Measurements from ENCODE around the gene RHBDD2. TPM values are rescaled to one million over a fixed set of nuclear protein-coding genes. Genes with fewer than 3 reads are reported as not detected.
"Not testable (repeated sequence)": the region's sequence is repeated elsewhere in the genome, so short reads cannot be mapped to it uniquely, and the experiment has no call there.

RHBDD2 gene
- total RNA-seq, 1 donor from 2014 or later: 15.4 TPM

DNA sequence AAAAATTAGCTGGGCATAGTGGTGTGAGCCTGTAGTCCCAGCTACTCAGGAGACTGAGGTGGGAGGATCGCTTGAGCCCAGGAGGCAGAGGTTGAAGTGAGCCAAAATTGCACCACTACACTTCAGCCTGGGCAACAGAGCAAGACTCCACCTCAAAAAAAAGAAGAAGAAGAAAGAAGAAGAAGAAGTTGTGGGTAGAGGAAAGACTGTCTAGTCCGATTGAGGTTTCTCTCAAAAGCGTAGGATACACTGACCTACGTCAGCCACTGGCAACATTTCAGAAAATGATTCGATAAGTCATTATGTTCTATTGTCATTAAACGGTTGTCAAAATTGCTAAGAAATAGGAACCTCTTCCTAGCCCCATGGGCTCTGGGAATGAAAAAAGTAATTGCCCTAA, 22.3 kb upstream of the RHBDD2 start:
- no peak overlapping the region for H2AFZ ChIP-seq (replicated peaks)
- no peak overlapping the region for H3K27ac ChIP-seq
- H3K9me3 ChIP-seq (ENCODE audit: low read depth): no peaks in the 10 kb centered on the region
- H3K36me3 Mint-ChIP-seq: peaks cover 2% of the 10 kb centered on the region
- peaks cover 3% of the 10 kb centered on the region for H3K4me1 Mint-ChIP-seq
- H3K9ac ChIP-seq: no peak overlapping the region
- DNase-seq (ENCODE audit: low spot score): no peak
- no peaks in the 10 kb centered on the region for H3K36me3 ChIP-seq
- peaks cover 2% of the 10 kb centered on the region for H3K9me3 Mint-ChIP-seq
- no peaks in the 10 kb centered on the region for H3K27me3 ChIP-seq
- H4K20me1 ChIP-seq (ENCODE audit: low read depth): no peaks in the 10 kb centered on the region
- H3F3A ChIP-seq (ENCODE audit: low read depth): no peaks in the 10 kb centered on the region
- TF ChIP-seq EZH2phosphoT487 (IDR thresholded peaks at IDR 0.05): no peak
- no peak for TF ChIP-seq EZH2 (IDR thresholded peaks at IDR 0.05)
- TF ChIP-seq CTCF (IDR thresholded peaks at IDR 0.05): no peak
- H3K4me3 ChIP-seq: no peak overlapping the region
- no peaks in the 10 kb centered on the region for H3K4me1 ChIP-seq
- no peak overlapping the region for H3K4me3 Mint-ChIP-seq
- H3K27ac Mint-ChIP-seq: no peak overlapping the region
- no peaks in the 10 kb centered on the region for H3K79me2 ChIP-seq (ENCODE audit: low read depth)
- H3K4me2 ChIP-seq: no peak overlapping the region
- H3K27me3 Mint-ChIP-seq (ENCODE audit: insufficient read depth, low read depth): peaks cover 2% of the 10 kb centered on the region

GRCh38 chr7:75858410-75858809, 20.4 kb upstream of the RHBDD2 start:
- Mint-ChIP-seq H3K4me3 (no peak overlapping the region), H3K27me3 (ENCODE audit: insufficient read depth, low read depth) (peaks cover 2% of the 10 kb centered on the region), H3K27ac (no peak overlapping the region), H3K9me3 (peaks cover 2% of the 10 kb centered on the region), H3K36me3 (peaks cover 2% of the 10 kb centered on the region), H3K4me1 (peaks cover 3% of the 10 kb centered on the region)
- Histone ChIP-seq H3K4me3 (no peak overlapping the region), H3K27ac (no peak overlapping the region), H2AFZ (replicated peaks) (no peak overlapping the region), H4K20me1 (ENCODE audit: low read depth) (no peaks in the 10 kb centered on the region), H3F3A (ENCODE audit: low read depth) (no peaks in the 10 kb centered on the region), H3K9ac (no peak overlapping the region), H3K4me1 (no peaks in the 10 kb centered on the region), H3K36me3 (no peaks in the 10 kb centered on the region), H3K27me3 (no peaks in the 10 kb centered on the region), H3K4me2 (no peak overlapping the region), H3K79me2 (ENCODE audit: low read depth) (no peaks in the 10 kb centered on the region), H3K9me3 (ENCODE audit: low read depth) (no peaks in the 10 kb centered on the region)
- no peak for DNase-seq (ENCODE audit: low spot score)
- TF ChIP-seq EZH2phosphoT487 (IDR thresholded peaks at IDR 0.05) (no peak), CTCF (IDR thresholded peaks at IDR 0.05) (no peak), EZH2 (IDR thresholded peaks at IDR 0.05) (no peak)

- no peaks in the 10 kb centered on the region for H3K36me3 ChIP-seq
- no peaks in the 10 kb centered on the region for H3K9me3 ChIP-seq (ENCODE audit: low read depth)
- TF ChIP-seq EZH2 (IDR thresholded peaks at IDR 0.05) (no peak), CTCF (IDR thresholded peaks at IDR 0.05) (no peak), EZH2phosphoT487 (IDR thresholded peaks at IDR 0.05) (no peak)
- no peak overlapping the region for H3K27ac Mint-ChIP-seq
- no peaks in the 10 kb centered on the region for H4K20me1 ChIP-seq (ENCODE audit: low read depth)
- no peak overlapping the region for H2AFZ ChIP-seq (replicated peaks)
- peaks cover 2% of the 10 kb centered on the region for H3K4me1 Mint-ChIP-seq
- DNase-seq (ENCODE audit: low spot score): no peak
- peaks cover 2% of the 10 kb centered on the region for H3K36me3 Mint-ChIP-seq
- H3K27me3 Mint-ChIP-seq (ENCODE audit: insufficient read depth, low read depth): peaks cover 6% of the 10 kb centered on the region
- no peak overlapping the region for H3K4me3 ChIP-seq
- H3K4me1 ChIP-seq: no peaks in the 10 kb centered on the region
- no peak overlapping the region for H3K4me2 ChIP-seq
- H3F3A ChIP-seq (ENCODE audit: low read depth): no peaks in the 10 kb centered on the region
- no peak overlapping the region for H3K9ac ChIP-seq
- H3K27ac ChIP-seq: no peak overlapping the region
- H3K27me3 ChIP-seq: no peaks in the 10 kb centered on the region
- H3K4me3 Mint-ChIP-seq: no peak overlapping the region
- H3K79me2 ChIP-seq (ENCODE audit: low read depth): no peaks in the 10 kb centered on the region
- H3K9me3 Mint-ChIP-seq: peaks cover 2% of the 10 kb centered on the region
Observed at GRCh38 chr7:75861636-75862035, 17.2 kb upstream of the RHBDD2 start.

DNA sequence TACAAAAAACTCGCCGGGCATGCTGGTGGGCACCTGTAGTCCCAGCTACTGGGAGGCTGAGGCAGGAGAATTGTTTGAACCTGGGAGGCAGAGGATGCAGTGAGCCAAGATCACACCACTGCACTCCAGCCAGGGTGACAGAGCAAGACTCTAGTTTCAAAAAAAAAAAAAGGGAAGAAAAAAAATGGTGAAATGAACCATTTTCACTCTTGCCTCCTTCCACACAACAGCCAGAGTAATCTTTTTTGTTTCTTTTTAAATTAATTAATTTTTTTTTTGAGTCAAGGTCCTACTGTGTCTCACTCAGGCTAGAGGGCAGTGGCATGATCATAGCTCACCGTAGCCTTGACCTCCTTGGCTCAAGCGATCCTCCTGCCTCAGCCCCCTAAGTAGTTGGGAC, 14.6 kb upstream of the RHBDD2 start:
- not testable (repeated sequence) for H3K36me3 Mint-ChIP-seq; H3K27ac ChIP-seq; H3K9me3 Mint-ChIP-seq; H3K4me3 Mint-ChIP-seq; H3F3A ChIP-seq (ENCODE audit: low read depth); H2AFZ ChIP-seq (replicated peaks); H3K27me3 Mint-ChIP-seq (ENCODE audit: insufficient read depth, low read depth); H3K4me2 ChIP-seq; H3K4me1 ChIP-seq; H3K27ac Mint-ChIP-seq; H3K27me3 ChIP-seq; H4K20me1 ChIP-seq (ENCODE audit: low read depth); DNase-seq (ENCODE audit: low spot score); H3K4me1 Mint-ChIP-seq; H3K9ac ChIP-seq; H3K79me2 ChIP-seq (ENCODE audit: low read depth); H3K4me3 ChIP-seq; H3K9me3 ChIP-seq (ENCODE audit: low read depth); H3K36me3 ChIP-seq

Data from neural progenitor cell (in vitro differentiated cells).